Liver (tissue), 3 donors: ENCODE data around the gene STK32C.

ENCODE experiments used
- FOXA1 ChIP-seq: IDR thresholded peaks from 2 replicates; pipeline ENCODE4 v1.6.1; 2016; ENCODE audit warnings: antibody characterized with exemption
- GABPA ChIP-seq, 2 donors: IDR thresholded peaks in 1 of 2; conservative IDR thresholded peaks in 1 of 2; 2 replicates each; pipeline ENCODE4 v1.6.1; 2016; ENCODE audit warnings: antibody characterized with exemption in 2 of 2, mild to moderate bottlenecking in 1 of 2, moderate library complexity in 1 of 2
- TAF1 ChIP-seq: conservative IDR thresholded peaks from 2 replicates; pipeline ENCODE4 v1.6.1; 2016; ENCODE audit warnings: antibody characterized with exemption, mild to moderate bottlenecking
- ZBTB33 ChIP-seq: IDR thresholded peaks from 2 replicates; pipeline ENCODE4 v1.6.1; 2016; ENCODE audit warnings: antibody characterized with exemption
- TF ChIP-seq, protein P1 (sequence below): IDR thresholded peaks from 2 replicates; pipeline ENCODE4 v1.6.1; 2016; ENCODE audit warnings: antibody characterized with exemption, mild to moderate bottlenecking
- TF ChIP-seq, protein P2 (sequence below): fragments of 150-350 bp; IDR thresholded peaks from 2 replicates; pipeline ENCODE4 v1.5.1; 2017; ENCODE audit warnings: improper control_type of control experiment, low read depth, low read length; ENCODE audit not compliant: missing input control
- donor health status: healthy.
- donor health status: healthy.

DNA sequence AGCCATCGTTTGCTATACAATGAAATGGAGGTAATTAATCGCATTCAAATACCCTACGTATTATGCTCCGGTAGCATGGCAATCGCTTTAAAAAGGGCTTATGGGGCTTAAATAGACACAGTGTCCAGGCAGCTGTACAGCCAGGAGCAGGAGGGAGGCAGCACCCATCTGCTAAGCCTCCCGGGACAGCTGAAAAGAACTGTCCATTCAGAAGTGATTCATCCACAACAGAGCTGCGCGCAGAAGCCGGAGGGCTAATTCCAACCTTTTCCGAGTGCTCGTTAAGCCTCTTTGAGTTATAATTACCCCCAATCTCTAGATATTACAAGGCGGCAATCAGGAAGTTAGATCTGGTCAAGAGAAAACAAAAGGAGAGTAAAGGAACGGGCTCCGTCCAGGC is 62.7 kb downstream of the STK32C start:
- TF ChIP-seq TAF1, result no peak
- TF ChIP-seq, protein P1, sequence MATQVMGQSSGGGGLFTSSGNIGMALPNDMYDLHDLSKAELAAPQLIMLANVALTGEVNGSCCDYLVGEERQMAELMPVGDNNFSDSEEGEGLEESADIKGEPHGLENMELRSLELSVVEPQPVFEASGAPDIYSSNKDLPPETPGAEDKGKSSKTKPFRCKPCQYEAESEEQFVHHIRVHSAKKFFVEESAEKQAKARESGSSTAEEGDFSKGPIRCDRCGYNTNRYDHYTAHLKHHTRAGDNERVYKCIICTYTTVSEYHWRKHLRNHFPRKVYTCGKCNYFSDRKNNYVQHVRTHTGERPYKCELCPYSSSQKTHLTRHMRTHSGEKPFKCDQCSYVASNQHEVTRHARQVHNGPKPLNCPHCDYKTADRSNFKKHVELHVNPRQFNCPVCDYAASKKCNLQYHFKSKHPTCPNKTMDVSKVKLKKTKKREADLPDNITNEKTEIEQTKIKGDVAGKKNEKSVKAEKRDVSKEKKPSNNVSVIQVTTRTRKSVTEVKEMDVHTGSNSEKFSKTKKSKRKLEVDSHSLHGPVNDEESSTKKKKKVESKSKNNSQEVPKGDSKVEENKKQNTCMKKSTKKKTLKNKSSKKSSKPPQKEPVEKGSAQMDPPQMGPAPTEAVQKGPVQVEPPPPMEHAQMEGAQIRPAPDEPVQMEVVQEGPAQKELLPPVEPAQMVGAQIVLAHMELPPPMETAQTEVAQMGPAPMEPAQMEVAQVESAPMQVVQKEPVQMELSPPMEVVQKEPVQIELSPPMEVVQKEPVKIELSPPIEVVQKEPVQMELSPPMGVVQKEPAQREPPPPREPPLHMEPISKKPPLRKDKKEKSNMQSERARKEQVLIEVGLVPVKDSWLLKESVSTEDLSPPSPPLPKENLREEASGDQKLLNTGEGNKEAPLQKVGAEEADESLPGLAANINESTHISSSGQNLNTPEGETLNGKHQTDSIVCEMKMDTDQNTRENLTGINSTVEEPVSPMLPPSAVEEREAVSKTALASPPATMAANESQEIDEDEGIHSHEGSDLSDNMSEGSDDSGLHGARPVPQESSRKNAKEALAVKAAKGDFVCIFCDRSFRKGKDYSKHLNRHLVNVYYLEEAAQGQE, result no peak
- TF ChIP-seq, protein P2, sequence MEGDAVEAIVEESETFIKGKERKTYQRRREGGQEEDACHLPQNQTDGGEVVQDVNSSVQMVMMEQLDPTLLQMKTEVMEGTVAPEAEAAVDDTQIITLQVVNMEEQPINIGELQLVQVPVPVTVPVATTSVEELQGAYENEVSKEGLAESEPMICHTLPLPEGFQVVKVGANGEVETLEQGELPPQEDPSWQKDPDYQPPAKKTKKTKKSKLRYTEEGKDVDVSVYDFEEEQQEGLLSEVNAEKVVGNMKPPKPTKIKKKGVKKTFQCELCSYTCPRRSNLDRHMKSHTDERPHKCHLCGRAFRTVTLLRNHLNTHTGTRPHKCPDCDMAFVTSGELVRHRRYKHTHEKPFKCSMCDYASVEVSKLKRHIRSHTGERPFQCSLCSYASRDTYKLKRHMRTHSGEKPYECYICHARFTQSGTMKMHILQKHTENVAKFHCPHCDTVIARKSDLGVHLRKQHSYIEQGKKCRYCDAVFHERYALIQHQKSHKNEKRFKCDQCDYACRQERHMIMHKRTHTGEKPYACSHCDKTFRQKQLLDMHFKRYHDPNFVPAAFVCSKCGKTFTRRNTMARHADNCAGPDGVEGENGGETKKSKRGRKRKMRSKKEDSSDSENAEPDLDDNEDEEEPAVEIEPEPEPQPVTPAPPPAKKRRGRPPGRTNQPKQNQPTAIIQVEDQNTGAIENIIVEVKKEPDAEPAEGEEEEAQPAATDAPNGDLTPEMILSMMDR, result no peak
- no peak for TF ChIP-seq GABPA (IDR thresholded peaks at IDR 0.05 in 1 of 2, conservative IDR thresholded peaks at IDR 0.05 in 1 of 2)
- TF ChIP-seq ZBTB33, result no peak
- TF ChIP-seq FOXA1, result no peak
